Activated CD8-positive, alpha-beta T cell treated with anti-CD3 and anti-CD28 coated beads for 36 hours (primary cell): ENCODE measurements around the gene PRKAG2. TPM values are rescaled to one million over a fixed set of nuclear protein-coding genes. Genes with fewer than 3 reads are reported as not detected.

Experiments
- ATAC-seq: fragments of 200-7000 bp; cut with Tn5 transposase; one replicate; pipeline ENCODE4 v1.10.0; 2021; ENCODE audit warnings: mild to moderate bottlenecking, moderate library complexity
- CTCF ChIA-PET: fragments of 350-600 bp; sonication (Branson Sonifier 250); formaldehyde crosslinking; loops from one replicate; lab custom pipeline; 2021; ENCODE audit warnings: antibody characterized with exemption; lab: Charles Lee
- POLR2A ChIA-PET: fragments of 350-600 bp; sonication (Branson Sonifier 250); formaldehyde crosslinking; loops from one replicate; lab custom pipeline; 2021; ENCODE audit warnings: antibody characterized with exemption; lab: Charles Lee
- DNase-seq: peaks from one replicate; pipeline ENCODE4 v3.0.0-alpha.2; 2020
- H3K27ac Mint-ChIP-seq: one replicate; pipeline ENCODE4 v1.8.0; 2021; ENCODE audit warnings: mild to moderate bottlenecking, mixed read lengths
- H3K27me3 Mint-ChIP-seq: one replicate; pipeline ENCODE4 v1.8.0; 2021; ENCODE audit warnings: mixed read lengths
- H3K36me3 Mint-ChIP-seq: one replicate; pipeline ENCODE4 v1.8.0; 2021; ENCODE audit warnings: low read depth, mixed read lengths
- H3K4me1 Mint-ChIP-seq: one replicate; pipeline ENCODE4 v1.8.0; 2021; ENCODE audit warnings: low read depth, mixed read lengths
- H3K4me3 Mint-ChIP-seq: one replicate; pipeline ENCODE4 v1.8.0; 2021; ENCODE audit warnings: mild to moderate bottlenecking, moderate library complexity, mixed read lengths
- H3K9me3 Mint-ChIP-seq: one replicate; pipeline ENCODE4 v1.8.0; 2021; ENCODE audit warnings: mixed read lengths
- CTCF ChIP-seq: fragments of 200-600 bp; IDR thresholded peaks from one replicate; pipeline ENCODE4 v1.8.0; 2022; ENCODE audit warnings: antibody characterized with exemption, mild to moderate bottlenecking
- intact Hi-C: fragments of 100-400 bp; cut with micrococcal nuclease; formaldehyde crosslinking; loops from one replicate; pipeline ENCODE4 v1.10.0; 2022
- total RNA-seq, 2 experiments: library from RNA; stranded (reverse); gene quantifications; one replicate each; pipeline ENCODE4 v1.2.3, GENCODE V29; 2021

Gene PRKAG2
- total RNA-seq, 2 experiments from 2014 or later: 17.0 to 19.2 TPM

- TF ChIP-seq CTCF: no peak
- Mint-ChIP-seq H3K9me3 (peaks cover 1% of the 10 kb centered on the region), H3K36me3 (no peaks in the 10 kb centered on the region), H3K27me3 (no peaks in the 10 kb centered on the region), H3K4me1 (peaks cover 3% of the 10 kb centered on the region), H3K27ac (no peak overlapping the region), H3K4me3 (no peak overlapping the region)
- ChIA-PET POLR2A (interaction anchor here (1.3 kb wide), 1 partner anchor 19 kb away, joined by 4 read pairs; no protein-coding TSS in a partner anchor), CTCF (no interaction called here)
- DNase-seq (no peak), ATAC-seq (no peak)
- intact Hi-C loops: no loop called here
Measured at GRCh38 chr7:151650161-151650560, 226.8 kb downstream of the PRKAG2 start.

- ATAC-seq (no peak), DNase-seq (no peak)
- Mint-ChIP-seq H3K4me3 (no peak overlapping the region), H3K9me3 (peaks cover 1% of the 10 kb centered on the region), H3K27ac (no peak overlapping the region), H3K27me3 (no peaks in the 10 kb centered on the region), H3K36me3 (no peaks in the 10 kb centered on the region), H3K4me1 (peaks cover 3% of the 10 kb centered on the region)
- no peak for TF ChIP-seq CTCF
- POLR2A ChIA-PET: interaction anchor here (1.2 kb wide), 1 partner anchor 16 kb away, joined by 3 read pairs; no protein-coding TSS in a partner anchor
- CTCF ChIA-PET: no interaction called here
- intact Hi-C loops: no loop called here
Measured at GRCh38 chr7:151648429-151648828, 228.5 kb downstream of the PRKAG2 start.

GRCh38 chr7:151647874-151648273 is 229.0 kb downstream of the PRKAG2 start:
- Mint-ChIP-seq H3K4me1 (peaks cover 3% of the 10 kb centered on the region), H3K27me3 (no peaks in the 10 kb centered on the region), H3K9me3 (peaks cover 1% of the 10 kb centered on the region), H3K27ac (no peak overlapping the region), H3K4me3 (no peak overlapping the region), H3K36me3 (no peaks in the 10 kb centered on the region)
- ChIA-PET POLR2A (interaction anchor here (1.2 kb wide), 1 partner anchor 15 kb away, joined by 3 read pairs; no protein-coding TSS in a partner anchor), CTCF (no interaction called here)
- ATAC-seq (no peak), DNase-seq (no peak)
- no peak for TF ChIP-seq CTCF
- intact Hi-C loops: no loop called here

GRCh38 chr7:151647006-151647405 is 229.9 kb downstream of the PRKAG2 start:
- Mint-ChIP-seq H3K36me3 (no peaks in the 10 kb centered on the region), H3K27ac (no peak overlapping the region), H3K9me3 (peaks cover 1% of the 10 kb centered on the region), H3K4me3 (no peak overlapping the region), H3K27me3 (no peaks in the 10 kb centered on the region), H3K4me1 (peaks cover 3% of the 10 kb centered on the region)
- intact Hi-C loops: no loop called here
- ATAC-seq (no peak), DNase-seq (no peak)
- POLR2A ChIA-PET: interaction anchor here (1.2 kb wide), 1 partner anchor 15 kb away, joined by 3 read pairs; no protein-coding TSS in a partner anchor
- no peak for TF ChIP-seq CTCF
- CTCF ChIA-PET: no interaction called here

- H3K4me1 Mint-ChIP-seq: peaks cover 5% of the 10 kb centered on the region
- peaks cover 1% of the 10 kb centered on the region for H3K9me3 Mint-ChIP-seq
- ATAC-seq (no peak), DNase-seq (no peak)
- H3K36me3 Mint-ChIP-seq: no peaks in the 10 kb centered on the region
- POLR2A ChIA-PET: interaction anchor here (0.9 kb wide), 1 partner anchor 13 kb away, joined by 3 read pairs; no protein-coding TSS in a partner anchor
- no peak overlapping the region for H3K27ac Mint-ChIP-seq
- CTCF ChIA-PET: no interaction called here
- H3K4me3 Mint-ChIP-seq: no peak overlapping the region
- no peaks in the 10 kb centered on the region for H3K27me3 Mint-ChIP-seq
- intact Hi-C loops: no loop called here
- no peak for TF ChIP-seq CTCF
Measured at GRCh38 chr7:151645311-151645710, 231.6 kb downstream of the PRKAG2 start.
